GM18873 (cell line): ENCODE measurements around the gene CCT4.
A peak's percentile ranks its signal among the peaks of the same experiment; 100 is the strongest.
"Not testable (repeated sequence)": the region's sequence is repeated elsewhere in the genome, so short reads cannot be mapped to it uniquely, and the experiment has no call there.

ENCODE experiments used
- ATAC-seq: cut with Tn5 transposase; IDR thresholded peaks from one replicate; pipeline ENCODE4 v1.9.1; 2021; ENCODE audit warnings: mild to moderate bottlenecking, moderate library complexity, moderate number of reproducible peaks; ENCODE audit not compliant: unreplicated experiment, low FRiP score

The CCT4 gene, protein sequence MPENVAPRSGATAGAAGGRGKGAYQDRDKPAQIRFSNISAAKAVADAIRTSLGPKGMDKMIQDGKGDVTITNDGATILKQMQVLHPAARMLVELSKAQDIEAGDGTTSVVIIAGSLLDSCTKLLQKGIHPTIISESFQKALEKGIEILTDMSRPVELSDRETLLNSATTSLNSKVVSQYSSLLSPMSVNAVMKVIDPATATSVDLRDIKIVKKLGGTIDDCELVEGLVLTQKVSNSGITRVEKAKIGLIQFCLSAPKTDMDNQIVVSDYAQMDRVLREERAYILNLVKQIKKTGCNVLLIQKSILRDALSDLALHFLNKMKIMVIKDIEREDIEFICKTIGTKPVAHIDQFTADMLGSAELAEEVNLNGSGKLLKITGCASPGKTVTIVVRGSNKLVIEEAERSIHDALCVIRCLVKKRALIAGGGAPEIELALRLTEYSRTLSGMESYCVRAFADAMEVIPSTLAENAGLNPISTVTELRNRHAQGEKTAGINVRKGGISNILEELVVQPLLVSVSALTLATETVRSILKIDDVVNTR

DNA sequence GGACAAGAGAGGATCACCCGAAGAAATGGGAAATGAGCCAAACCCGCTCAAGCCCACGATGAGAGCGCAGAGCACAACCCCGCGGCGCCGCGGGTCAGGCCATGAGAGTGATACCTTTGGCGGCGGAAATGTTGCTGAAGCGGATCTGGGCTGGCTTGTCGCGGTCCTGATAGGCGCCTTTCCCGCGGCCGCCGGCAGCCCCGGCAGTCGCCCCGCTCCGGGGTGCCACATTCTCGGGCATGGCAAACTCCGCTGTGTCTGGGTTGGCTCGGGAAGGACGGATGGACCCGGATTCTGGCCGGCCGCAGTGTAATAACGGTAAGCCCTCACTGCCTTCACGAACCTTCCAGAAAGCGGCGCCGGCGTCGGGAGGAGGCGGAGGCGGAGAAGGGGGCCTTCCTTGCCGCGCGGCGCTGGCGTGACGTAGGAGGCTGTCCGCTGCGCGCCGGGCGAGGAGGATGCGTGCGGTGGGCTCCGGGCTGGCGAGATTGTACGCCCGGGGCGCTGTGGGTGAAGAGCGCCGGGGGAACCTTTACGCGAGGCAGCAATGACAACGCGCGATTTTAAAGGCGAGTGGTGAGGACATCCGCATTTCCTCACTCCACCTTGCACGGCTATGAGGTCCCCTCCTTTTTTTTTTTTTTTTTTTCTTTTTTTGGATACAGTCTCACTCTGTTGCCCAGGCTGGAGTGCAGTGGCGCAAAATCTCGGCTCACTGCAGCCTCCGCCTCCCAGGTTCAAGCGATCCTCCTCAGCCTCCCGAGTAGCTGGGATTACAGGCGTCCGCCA lies at the start of gene CCT4:
Gene CCT4 (minus strand): TSS at position 390 of the 789 bp plus-strand sequence. CDS start 149 bp downstream, at position 241.
- ATAC-seq, result peak; percentile 71

DNA sequence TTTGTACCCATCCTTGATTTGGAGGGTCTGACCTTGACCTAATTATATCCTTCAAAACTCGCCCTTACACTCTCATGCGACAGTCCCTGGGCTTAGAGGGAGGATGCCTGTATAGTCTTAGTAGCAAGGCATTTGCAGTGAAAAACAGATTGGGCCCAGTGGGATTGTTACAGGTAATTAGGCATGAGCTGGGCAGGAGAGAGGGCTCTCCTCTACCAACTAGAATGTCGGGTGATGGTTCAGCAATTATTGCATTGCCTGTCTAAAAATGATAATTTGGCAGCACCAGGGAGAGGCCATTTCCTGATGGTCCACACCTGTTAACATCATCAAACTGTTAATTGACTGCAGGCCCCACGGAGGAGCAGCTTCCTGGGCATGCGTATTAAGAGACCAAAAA lies 49.4 kb upstream of the CCT4 start:
- ATAC-seq, result no peak

DNA sequence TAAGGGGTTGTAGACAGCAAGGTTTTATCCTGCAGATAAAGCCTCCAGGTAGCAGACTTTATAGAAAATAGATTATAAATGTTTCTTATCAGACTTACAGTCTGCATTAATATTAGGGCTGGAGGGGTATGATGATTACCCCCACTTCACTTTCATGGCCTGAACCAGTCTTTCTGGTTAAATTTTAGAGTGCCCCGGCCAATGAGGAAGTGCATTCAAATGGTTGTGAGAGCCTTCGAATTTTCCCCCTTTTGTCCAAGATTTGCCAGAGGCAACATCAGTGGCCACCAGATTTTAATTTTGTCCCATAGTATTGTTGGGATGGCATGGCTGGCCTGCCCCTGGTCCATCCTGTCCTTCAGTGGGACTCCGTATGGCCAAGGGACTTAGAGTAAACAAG lies 48.6 kb upstream of the CCT4 start:
- ATAC-seq, result no peak

DNA sequence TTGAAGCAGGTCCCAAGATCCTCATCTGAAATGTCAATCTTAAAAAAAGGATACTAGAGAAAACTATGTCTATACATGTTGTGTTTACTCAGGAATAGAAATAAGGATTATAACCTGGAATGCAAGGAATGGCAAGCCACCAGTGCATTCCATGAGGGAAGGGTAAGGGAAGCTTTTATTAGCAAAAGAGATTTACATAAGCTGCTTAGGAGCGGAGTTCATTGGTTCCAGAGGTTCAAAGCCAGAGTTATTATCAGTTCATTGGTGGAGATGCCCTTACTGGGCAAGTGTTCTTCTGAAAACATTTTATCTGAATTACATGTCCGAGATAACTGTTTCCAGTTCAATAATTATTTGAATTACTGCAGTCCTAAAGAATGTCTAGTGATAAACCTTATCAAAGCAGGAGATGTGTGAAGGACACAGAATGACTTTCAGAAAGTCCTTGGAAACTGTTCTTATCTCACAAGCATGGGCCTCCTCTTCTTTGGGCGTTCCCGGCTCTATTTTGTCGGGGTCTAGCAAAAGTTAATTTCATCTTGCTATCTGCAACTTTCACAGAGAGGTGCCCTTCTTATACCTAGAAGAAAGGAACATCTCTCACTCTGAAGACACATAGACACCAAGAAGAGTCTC lies 40.5 kb upstream of the CCT4 start:
- ATAC-seq, result no peak

DNA sequence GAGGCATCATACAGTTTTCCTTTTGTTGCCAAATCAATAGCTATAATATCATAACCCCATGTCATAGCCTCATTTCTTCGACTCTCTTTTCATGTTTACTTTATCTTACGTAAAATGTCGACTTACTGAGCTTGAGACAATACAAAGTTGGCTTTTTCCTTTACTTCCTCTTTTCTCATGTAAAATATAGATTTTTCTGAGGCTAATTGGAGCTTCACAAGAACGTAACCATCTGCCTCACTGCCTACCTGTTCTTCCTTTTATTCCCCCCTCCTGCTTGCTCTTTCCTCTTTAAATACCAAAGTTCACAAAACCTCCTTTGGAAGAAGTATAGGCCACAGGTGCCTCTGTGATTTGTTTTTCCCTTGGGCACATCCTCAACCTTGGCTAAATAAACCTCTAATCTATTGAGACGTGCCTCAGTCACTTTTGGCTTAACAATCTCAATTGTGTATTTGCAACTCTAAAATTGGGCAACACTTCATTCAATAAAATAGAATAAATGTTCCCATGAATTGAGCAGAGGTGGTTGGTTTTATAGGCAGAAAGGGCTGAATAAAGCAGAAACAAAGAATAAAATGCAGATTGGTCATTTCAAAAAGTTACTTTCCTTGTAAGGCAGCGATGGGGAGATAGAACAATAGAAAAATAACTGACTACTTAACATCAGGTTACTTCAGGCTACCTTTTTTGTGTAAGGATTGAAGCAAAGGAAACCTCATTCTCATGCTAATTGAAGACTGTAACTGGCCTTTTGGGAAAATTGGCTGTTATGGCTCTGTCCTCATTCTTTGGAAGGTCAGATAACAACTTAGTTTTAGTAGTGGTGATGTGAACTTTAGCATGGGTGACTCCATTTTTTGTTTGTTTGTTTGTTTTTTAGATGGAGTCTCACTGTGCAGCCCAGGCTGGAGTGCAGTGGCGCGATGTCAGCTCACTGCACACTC lies 38.3 kb upstream of the CCT4 start:
- ATAC-seq, result no peak

DNA sequence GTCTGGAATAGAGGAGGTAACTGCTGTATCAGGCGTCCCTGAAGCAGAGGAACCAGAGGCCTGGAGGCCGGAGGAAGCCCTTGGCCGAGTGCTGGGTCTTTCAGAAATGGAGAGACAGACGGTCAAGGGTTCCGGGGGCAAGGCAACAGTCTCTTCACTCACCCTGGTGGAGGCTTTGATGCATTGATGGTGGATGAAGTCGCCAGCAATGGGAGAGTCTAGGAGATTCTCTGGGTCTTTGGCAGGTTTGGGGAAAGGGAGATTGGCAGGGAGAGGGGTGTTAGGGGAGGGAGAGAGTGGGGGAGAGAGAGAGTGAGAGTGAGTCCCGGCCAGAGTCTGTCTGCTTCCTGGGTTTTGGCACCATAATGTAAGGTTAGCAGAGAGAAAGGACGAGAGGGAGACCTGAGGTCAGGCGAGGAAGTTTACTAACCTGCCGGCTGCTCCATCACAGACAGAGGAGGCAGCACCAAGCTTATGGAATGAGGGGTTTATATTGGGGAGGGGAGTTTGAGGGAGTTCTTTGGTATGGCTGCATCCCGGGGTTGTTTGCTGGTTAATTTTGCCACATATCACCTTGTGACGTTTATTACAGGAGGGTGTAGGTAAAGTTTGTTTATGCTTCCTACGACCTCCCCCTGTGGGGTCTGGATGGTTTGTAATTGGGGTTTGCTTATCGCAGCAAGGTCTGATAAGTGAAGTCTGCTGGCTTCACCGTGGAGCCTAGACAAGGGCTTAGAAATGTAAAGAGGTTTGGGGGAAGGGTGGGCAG lies 36.6 kb upstream of the CCT4 start:
- ATAC-seq, result no peak

DNA sequence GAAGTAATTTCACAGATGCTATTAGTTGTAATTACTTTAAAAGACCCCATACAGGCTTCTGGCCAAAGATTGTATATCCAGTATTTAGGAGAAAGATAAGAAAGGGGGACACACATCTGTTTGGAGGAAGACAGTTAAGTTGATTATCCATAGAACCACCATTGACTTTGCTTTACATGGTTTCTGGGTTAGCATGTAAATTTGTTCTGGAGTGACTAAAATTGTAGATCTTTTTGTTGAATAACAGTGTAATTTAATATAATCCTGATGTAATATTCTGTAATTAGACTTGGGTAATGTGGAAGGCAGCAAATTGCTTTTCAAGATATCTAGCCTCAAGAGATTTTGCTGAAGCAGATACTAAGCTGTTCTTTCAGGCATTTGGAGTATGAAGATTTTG lies 34.3 kb upstream of the CCT4 start:
- ATAC-seq, result no peak

DNA sequence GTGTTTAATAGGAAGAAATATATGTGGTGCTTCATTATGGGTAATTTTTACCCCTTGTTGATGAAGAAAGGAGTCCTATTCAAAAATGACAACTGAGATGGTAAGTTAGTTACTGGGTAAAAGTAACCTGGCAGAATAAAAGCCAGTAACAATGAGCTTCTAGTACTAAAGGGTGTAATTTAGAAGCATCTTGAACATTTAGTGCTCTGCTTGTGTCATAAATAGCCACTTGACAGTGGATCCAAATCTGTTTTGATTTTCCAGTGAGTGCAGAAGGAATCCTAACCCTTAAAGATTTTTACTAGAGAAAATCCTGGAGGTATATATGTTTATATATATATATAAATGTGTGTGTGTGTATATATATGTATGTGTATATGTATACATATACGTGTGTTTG lies 32.1 kb upstream of the CCT4 start:
- no peak for ATAC-seq

DNA sequence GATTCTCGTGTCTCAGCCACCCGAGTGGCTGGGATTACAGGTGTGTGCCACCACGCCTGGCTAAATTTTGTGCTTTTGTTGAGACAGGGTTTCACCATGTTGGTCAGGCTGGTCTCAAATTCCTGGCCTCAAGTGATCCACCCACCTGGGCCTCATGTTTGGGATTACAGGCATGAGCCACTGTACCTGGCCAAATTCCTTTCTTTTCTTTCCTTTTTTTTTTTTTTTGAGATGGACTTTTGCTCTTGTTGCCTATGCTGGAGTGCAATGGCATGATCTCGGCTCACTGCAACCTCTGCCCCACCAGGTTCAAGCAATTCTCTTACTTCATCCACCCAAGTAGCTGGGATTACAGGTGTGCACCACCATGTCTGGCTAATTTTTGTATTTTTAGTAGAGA lies 26.3 kb upstream of the CCT4 start:
- not testable (repeated sequence) for ATAC-seq

DNA sequence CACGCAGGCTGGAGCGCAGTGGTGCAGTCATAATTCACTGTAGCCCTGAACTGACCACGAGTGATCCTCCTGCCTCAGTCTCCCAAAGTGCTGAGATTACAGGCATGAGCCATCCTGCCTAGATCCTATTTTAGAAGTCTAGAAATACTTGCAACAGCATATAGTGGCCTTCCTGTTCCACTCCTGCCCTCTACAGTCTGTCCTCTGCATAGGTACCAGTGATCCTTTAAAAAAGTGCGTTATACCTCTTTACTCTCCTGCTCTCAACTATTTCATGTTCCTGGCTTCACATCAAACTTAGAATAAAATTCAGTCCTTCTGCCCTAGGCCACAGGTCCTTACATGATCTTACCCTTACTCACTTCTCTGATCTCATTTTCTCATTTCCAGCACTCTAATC lies 23.1 kb upstream of the CCT4 start:
- ATAC-seq, result no peak

DNA sequence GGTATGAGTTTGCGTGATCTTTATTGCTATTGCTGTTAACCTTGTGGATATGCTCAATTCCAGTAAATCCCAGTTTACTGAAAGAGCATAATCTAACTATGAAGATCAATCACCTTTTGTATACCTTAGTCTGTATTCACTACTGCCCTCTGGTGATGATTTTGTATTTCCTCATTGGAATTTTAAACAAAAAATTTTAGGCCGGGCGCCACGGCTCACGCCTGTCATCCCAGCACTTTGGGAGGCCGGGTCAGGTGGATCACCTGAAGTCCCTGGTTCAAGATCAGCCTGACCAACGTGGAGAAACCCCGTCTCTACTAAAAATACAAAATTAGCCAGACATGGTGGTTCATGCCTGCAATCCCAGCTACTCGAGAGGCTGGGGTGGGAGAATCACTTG lies 22.1 kb upstream of the CCT4 start:
- ATAC-seq, result no peak

DNA sequence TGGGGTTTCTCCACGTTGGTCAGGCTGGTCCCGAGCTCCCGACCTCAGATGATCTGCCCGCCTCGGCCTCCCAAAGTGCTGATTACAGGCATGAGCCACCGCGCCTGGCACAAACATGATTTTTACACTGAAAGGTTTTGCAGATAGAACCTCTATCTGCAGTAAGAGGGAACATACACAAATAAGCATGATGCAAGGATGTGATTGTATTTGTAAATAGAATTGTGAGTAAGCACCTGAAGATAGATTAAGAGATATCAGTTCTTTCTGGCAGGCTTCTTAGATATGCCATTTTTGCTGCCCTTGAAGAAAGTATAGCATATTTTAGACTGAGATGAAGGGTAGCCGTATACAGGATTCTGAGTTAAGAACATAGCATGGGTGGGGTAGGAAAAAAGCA lies 20.7 kb upstream of the CCT4 start:
- ATAC-seq, result no peak

DNA sequence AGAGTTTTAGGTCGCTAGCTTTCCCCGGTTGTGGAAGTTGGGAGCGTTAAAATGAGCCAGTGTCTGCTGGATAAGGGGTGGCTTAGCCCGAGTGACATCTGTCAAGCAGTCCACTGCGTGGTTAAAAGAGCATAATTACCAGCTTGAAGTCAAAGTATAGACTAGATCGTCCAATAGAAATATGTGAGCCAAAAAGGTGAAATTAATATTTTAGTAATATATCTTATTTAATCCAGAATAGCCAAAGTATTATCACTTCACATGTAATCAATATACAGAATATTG lies 17.7 kb upstream of the CCT4 start:
- ATAC-seq, result no peak

DNA sequence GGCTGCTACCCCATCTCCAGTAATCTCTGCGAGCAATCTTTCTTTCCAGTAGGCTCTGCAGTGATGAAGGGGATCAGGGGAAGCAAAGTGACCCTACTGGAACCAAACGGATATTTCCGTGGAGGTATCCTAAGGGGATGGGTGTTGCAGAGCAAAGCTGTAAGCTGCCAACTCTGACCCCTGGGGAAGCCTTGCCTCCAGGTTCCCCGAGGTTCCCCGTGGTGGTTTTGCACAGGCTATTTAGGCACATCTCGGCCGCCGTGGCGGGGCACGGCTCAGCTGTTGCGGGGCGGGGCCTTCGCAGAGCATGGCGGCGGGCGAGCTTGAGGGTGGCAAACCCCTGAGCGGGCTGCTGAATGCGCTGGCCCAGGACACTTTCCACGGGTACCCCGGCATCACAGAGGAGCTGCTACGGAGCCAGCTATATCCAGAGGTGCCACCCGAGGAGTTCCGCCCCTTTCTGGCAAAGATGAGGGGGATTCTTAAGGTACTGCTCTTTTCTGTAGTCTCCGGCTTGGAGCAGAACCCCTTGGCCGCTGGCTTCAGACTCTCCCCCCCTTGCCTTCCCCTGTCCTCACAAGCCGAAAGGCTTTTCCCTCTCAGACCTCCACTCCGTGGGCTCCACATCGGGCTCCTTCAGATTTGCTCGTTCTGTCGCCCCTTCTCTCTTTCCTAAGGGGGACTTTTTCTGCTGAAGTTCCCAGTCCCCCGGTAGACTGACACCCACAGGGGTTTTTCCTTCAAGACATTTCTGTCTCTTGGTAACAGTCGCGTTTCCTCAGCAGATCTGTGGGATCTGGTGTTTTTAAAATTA lies 17.1 kb upstream of the CCT4 start, which contains the start of gene COMMD1:
Gene COMMD1 (plus strand): TSS at position 303 of the 814 bp plus-strand sequence. CDS start 5 bp downstream, at position 308.
- peak; percentile 96 for ATAC-seq

DNA sequence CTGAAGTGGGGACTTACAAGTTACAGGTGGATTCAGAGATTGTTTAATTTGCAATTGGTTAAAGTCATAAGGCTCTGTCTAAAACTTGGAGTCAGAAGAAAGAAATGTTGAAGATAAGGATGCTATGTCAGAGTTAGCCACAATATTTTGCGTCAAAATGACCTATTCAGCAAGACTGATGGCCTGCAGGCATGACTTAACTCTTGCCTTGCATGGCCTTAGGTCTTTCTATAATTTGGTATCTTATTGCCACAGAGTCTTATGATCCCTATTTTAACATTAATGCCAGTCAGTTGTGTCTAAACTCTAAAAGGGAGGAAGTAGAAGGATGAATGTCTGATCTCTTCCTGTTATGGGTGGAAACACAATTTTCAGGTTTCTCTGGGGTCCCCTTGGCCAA lies 11.8 kb upstream of the CCT4 start:
- no peak for ATAC-seq

DNA sequence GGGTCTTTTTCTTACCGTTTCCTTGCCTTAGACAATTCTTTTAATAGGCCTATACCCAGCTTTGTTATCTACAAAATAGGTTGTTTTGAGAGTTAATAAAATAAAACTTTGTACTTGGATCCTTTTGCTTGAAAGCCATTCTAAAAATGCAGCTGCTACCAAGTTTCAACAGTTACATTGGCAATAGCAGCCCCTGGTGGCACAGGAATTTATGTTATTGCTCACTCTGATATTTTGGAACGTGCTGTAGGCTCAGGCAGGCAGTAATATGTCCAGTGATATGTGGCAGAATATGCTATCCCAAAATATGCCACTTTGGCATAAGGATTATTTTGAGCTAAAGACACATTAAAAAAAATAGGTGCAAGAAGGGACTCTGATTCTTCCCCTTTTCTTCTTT lies 10.4 kb upstream of the CCT4 start:
- no peak for ATAC-seq

DNA sequence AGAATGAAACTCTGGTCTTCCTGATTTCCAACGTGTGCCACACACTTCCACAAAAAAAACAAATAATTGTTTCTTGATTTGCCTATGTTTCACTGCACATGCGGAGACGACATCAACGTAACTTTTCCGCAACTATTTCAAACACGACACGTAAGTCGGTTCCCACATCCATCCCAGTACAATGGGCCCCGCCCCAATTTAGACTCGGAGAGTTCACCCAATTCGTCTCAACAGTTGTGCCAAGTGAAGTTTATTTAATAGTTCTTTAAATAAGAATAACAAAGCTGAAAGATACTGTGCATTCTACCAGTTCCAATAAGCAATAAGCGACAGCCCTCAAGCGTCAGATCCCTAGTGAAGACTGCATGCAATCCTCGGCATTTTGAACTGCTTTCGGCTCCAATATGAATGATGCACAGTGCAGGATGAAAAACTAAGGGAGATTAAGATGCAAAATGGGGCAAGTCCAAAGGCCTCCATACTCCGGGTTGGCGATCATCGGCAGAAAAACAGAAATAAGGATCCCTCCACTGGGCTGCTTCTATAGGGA lies 664 bp downstream of the CCT4 start:
- peak; percentile 21 for ATAC-seq

DNA sequence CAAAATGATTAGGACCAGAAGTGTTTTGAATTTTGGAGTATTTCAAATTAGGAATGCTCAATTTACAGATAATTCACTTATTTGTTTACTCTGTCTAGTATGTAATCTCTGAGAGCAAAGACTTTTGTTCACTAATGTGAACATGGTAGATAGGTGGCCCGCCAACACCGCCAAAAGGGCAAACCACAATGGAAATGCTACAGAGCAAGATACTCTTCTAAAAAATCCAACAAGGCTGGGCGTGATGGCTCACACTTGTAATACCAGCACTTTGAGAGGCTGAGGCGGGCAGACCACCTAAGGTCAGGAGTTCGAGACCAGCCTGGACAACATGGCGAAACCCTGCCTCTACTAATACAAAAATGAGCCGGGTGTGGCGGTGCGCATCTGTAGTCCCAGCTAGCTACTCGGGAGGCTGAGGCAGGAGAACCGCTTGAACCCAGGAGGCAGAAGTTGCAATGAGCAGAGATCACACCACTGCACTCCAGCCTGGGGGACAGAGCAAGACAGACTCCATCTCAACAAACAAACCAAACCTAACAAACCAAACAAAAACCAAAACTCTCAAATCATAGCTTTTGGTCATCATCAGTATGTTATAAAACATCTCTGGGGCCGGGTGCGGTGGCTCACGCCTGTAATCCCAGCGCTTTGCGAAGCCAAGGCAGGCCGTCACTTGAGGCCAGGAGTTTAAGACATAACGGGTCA lies 2.4 kb downstream of the CCT4 start:
- no peak for ATAC-seq
